Measurements from ENCODE around the gene SLC17A2. TPM values are rescaled to one million over a fixed set of nuclear protein-coding genes. Genes with fewer than 3 reads are reported as not detected.

The SLC17A2 gene
- total RNA-seq, 6 experiments from 2014 or later = 23.3 to 40.7 (median 33.4) TPM

- DNase-seq (no peak), ATAC-seq (no peak)
- Histone ChIP-seq H3K9me3 (no peaks in the 10 kb centered on the region), H3K27me3 (no peaks in the 10 kb centered on the region), H3K27ac (no peak overlapping the region), H3K4me1 (peaks cover 0 to 42% (median 15%) of the 10 kb centered on the region in 4 donors), H3K4me3 (no peak overlapping the region), H3K36me3 (no peaks in the 10 kb centered on the region)
- 100% methylated on average over 1 of the region's 1 CpG for WGBS (ENCODE audit: insufficient coverage, low coverage, low lambda C conversion rate, missing lambda C conversion rate)
- intact Hi-C loops (cut with DNase I) = no loop called here
- TF ChIP-seq CTCF (IDR thresholded peaks at IDR 0.05) (no peak), POLR2A (IDR thresholded peaks at IDR 0.05) (no peak)
These were observed 57.7 kb downstream of the SLC17A2 start for GRCh38 chr6:25872814-25873213.

GRCh38 chr6:25869840-25870239 is 60.7 kb downstream of the SLC17A2 start:
- WGBS (ENCODE audit: insufficient coverage, low coverage, low lambda C conversion rate, missing lambda C conversion rate) = 27% methylated on average over 1 of the region's 1 CpG
- no peak overlapping the region for H3K27ac ChIP-seq
- H3K4me3 ChIP-seq = no peak overlapping the region
- ATAC-seq (no peak), DNase-seq (no peak)
- H3K36me3 ChIP-seq = no peaks in the 10 kb centered on the region
- H3K27me3 ChIP-seq = no peaks in the 10 kb centered on the region
- TF ChIP-seq CTCF (IDR thresholded peaks at IDR 0.05) = no peak
- no peak for TF ChIP-seq POLR2A (IDR thresholded peaks at IDR 0.05)
- H3K4me1 ChIP-seq = peaks cover 0 to 20% (median 10%) of the 10 kb centered on the region in 4 donors
- intact Hi-C loops (cut with DNase I) = no loop called here
- H3K9me3 ChIP-seq = no peaks in the 10 kb centered on the region

GRCh38 chr6:25868436-25869183 is 61.9 kb downstream of the SLC17A2 start:
- H3K27ac ChIP-seq = no peak overlapping the region
- no peak for ATAC-seq
- WGBS (ENCODE audit: insufficient coverage, low coverage, low lambda C conversion rate, missing lambda C conversion rate) = 86% methylated on average over 2 of the region's 3 CpGs

GRCh38 chr6:25866011-25866410 is 64.5 kb downstream of the SLC17A2 start:
- no peak for TF ChIP-seq POLR2A (IDR thresholded peaks at IDR 0.05)
- TF ChIP-seq CTCF (IDR thresholded peaks at IDR 0.05) = no peak
- Histone ChIP-seq H3K36me3 (peaks cover 0 to 3% (median 0%) of the 10 kb centered on the region in 4 donors), H3K9me3 (no peaks in the 10 kb centered on the region), H3K4me1 (peaks cover 0 to 9% (median 4%) of the 10 kb centered on the region in 4 donors), H3K27ac (no peak overlapping the region), H3K27me3 (no peaks in the 10 kb centered on the region), H3K4me3 (no peak overlapping the region)
- intact Hi-C loops (cut with DNase I) = no loop called here
- DNase-seq (no peak), ATAC-seq (no peak)
- WGBS (ENCODE audit: insufficient coverage, low coverage, low lambda C conversion rate, missing lambda C conversion rate) = 65% methylated on average over 3 of the region's 3 CpGs

More at GRCh38 chr6:25868436-25869183, 61.9 kb downstream of the SLC17A2 start:
- H3K4me3 ChIP-seq = no peak overlapping the region
- no peaks in the 10 kb centered on the region for H3K36me3 ChIP-seq
- H3K27me3 ChIP-seq = no peaks in the 10 kb centered on the region
- intact Hi-C loops (cut with DNase I) = no loop called here
- no peak for TF ChIP-seq POLR2A (IDR thresholded peaks at IDR 0.05)
- TF ChIP-seq CTCF (IDR thresholded peaks at IDR 0.05) = no peak
- no peak for DNase-seq
- no peaks in the 10 kb centered on the region for H3K9me3 ChIP-seq
- H3K4me1 ChIP-seq = peaks cover 0 to 12% (median 5%) of the 10 kb centered on the region in 4 donors
